HEK293T (cell line): Measurements from ENCODE around the gene SOX12.

Experiments
- BHLHE40 ChIP-seq: fragments of 450-650 bp; IDR thresholded peaks from 2 replicates; pipeline ENCODE4 v1.6.1; 2016; ENCODE audit warnings: mild to moderate bottlenecking, moderate library complexity, borderline replicate concordance
- FOXK2 ChIP-seq: fragments of 450-650 bp; IDR thresholded peaks from 2 replicates; pipeline ENCODE4 v1.6.1; 2016; ENCODE audit warnings: mild to moderate bottlenecking
- FOXM1 ChIP-seq: fragments of 450-650 bp; IDR thresholded peaks from 2 replicates; pipeline ENCODE4 v1.6.1; 2017; ENCODE audit warnings: mild to moderate bottlenecking, borderline replicate concordance
- L3MBTL2 ChIP-seq: fragments of 450-650 bp; conservative IDR thresholded peaks from 2 replicates; pipeline ENCODE4 v1.6.1; 2016; ENCODE audit warnings: mild to moderate bottlenecking
- LEF1 ChIP-seq: fragments of 450-650 bp; IDR thresholded peaks from 2 replicates; pipeline ENCODE4 v1.6.1; 2017; ENCODE audit warnings: mild to moderate bottlenecking, borderline replicate concordance
- SP1 ChIP-seq: fragments of 450-650 bp; IDR thresholded peaks from 2 replicates; pipeline ENCODE4 v1.6.1; 2017

DNA sequence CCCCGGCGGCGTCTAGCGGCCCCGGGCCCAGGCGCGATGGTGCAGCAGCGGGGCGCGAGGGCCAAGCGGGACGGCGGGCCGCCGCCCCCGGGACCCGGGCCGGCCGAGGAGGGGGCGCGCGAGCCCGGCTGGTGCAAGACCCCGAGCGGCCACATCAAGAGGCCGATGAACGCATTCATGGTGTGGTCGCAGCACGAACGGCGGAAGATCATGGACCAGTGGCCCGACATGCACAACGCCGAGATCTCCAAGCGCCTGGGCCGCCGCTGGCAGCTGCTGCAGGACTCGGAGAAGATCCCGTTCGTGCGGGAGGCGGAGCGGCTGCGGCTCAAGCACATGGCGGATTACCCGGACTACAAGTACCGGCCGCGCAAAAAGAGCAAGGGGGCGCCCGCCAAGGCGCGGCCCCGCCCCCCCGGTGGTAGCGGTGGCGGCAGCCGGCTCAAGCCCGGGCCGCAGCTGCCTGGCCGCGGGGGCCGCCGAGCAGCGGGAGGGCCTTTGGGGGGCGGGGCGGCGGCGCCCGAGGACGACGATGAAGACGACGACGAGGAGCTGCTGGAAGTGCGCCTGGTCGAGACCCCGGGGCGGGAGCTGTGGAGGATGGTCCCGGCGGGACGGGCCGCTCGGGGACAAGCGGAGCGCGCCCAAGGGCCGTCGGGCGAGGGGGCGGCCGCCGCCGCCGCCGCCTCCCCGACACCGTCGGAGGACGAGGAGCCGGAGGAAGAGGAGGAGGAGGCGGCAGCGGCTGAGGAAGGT, 715 bp downstream of the SOX12 start:
- no peak for TF ChIP-seq FOXK2
- TF ChIP-seq BHLHE40, result no peak
- no peak for TF ChIP-seq L3MBTL2
- TF ChIP-seq SP1, result no peak
- no peak; the same call in 1 of the 2 replicates for TF ChIP-seq FOXM1
- no peak; the same call in 1 of the 2 replicates for TF ChIP-seq LEF1
